GM15510 (cell line): Measurements from ENCODE around the gene CHRDL2.

ENCODE experiments used
- POLR2A ChIP-seq: IDR thresholded peaks from 3 replicates; pipeline ENCODE4 v1.6.1; 2011; ENCODE audit warnings: borderline replicate concordance; ENCODE audit not compliant: insufficient read length; ENCODE audit errors: extremely low read depth

CHRDL2 gene

GRCh38 chr11:74725701-74726100 is 5.5 kb downstream of the CHRDL2 start:
- no peak for TF ChIP-seq POLR2A

- no peak for TF ChIP-seq POLR2A
These were observed 7.7 kb downstream of the CHRDL2 start for GRCh38 chr11:74723511-74723910.

DNA sequence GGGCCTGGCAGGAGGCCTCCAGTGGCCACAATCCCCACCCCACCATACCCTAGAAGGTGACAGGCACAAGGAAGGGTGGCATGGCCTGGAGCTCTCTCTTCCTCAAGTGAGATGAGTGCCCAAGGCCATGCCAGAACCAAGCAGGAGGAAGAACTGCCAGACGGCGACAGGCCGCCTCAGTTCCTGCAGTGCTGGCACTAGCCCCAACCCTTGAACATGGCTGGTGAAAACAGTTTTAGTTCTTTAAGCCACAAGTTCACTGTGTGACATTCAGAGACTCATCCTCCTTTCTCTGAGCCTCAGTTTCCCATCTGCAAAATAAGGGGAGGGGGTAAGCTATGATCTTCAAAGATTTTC is 9.8 kb downstream of the CHRDL2 start:
- TF ChIP-seq POLR2A: no peak

DNA sequence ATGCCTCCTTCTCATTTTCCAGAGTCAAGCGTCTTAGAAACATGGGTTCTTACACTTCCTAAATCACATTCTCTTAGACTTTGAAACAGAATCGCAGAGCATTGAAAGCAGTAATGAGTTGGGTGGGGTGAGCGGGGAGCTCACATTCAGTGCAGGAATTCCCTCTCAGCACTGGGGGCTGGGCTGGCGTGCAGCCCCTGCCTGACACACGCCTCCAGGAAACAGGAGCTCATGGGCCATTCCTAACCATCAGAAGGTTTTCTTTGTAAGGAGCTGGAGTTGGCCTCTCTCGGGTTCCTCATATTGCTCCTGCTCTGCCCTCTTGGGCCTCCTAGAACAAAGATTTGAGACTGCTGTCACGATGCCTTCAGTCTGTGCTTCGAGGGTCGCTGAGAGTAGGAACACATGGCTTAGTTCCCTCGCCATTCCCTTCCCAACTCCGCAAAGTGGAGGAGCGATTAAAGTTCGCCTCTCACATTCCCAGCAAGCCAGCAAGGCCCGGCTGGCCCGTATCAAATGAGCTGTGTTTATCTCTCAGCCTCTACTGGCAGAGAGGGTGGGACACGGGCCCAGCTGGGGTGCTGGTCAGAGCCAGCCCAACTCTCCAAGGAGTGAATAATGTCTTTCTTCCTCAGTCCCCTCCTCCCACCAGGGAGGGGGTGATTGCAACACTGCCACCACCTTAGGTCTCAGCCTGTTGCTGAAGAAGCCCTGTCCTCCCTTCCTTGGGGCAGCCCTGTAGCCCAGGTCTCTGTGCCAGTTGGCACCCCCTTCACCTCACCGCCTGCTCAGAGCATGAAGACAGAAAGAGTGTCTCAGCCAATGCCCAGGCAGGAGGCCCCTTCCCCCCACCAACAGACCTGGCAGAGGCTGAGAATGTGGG is 10.4 kb downstream of the CHRDL2 start:
- no peak for TF ChIP-seq POLR2A

DNA sequence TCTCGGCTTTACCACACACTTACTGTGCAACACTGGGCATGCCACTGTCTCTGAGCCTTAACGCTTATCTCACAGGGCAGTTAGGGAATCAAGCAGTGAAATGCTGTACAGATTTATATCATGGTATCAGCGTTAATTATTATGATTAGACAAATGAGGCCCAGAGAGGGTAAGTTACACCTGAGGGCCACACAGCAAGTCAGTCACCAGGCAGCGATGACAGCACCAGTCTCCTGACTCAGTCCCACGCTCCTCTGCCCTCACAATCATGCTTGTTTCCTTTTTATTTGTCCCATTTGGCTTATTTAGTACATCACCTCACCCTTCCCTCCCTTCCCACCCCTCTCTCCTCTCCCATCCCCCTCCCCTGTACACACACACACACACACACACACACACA is 12.2 kb downstream of the CHRDL2 start:
- no peak for TF ChIP-seq POLR2A

DNA sequence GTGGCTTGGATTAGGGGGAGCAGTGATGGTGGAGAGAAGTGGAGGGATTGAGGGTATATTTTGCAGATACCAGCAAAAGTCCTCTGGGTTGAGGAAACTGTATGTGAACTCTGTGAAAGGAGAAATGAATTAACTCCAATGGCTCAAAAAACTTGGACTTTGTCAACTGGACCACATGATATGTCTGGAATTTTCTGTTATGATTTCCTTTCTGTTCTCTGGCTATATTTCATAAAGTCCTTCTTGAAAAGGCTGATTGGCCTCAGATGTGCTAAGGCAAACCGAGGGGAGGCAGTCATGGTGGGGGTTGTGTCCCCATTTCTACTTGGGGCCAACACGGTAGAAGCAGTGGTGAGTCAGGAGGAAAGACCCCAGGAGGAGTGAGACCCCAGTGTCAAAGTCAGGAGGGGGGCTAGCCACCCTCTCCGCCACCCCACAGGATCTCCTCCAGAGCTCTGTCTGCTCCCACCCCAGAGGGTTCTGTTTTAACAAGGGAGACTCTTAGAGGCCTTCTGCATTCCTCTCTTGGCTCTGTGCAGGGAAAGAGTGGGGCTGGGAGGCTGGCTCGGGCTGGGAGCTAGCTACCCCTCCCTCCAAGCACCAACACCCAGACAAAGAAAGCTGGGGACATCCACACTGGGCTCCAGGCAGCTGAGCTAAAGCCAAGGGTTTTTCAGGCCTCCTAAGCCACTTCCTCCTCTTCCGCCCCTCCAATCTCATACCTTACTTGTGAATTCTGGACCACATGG is 13.8 kb downstream of the CHRDL2 start:
- TF ChIP-seq POLR2A: no peak

GRCh38 chr11:74714904-74715303 is 16.3 kb downstream of the CHRDL2 start:
- TF ChIP-seq POLR2A: no peak

GRCh38 chr11:74713686-74714085 is 17.5 kb downstream of the CHRDL2 start:
- TF ChIP-seq POLR2A: no peak

DNA sequence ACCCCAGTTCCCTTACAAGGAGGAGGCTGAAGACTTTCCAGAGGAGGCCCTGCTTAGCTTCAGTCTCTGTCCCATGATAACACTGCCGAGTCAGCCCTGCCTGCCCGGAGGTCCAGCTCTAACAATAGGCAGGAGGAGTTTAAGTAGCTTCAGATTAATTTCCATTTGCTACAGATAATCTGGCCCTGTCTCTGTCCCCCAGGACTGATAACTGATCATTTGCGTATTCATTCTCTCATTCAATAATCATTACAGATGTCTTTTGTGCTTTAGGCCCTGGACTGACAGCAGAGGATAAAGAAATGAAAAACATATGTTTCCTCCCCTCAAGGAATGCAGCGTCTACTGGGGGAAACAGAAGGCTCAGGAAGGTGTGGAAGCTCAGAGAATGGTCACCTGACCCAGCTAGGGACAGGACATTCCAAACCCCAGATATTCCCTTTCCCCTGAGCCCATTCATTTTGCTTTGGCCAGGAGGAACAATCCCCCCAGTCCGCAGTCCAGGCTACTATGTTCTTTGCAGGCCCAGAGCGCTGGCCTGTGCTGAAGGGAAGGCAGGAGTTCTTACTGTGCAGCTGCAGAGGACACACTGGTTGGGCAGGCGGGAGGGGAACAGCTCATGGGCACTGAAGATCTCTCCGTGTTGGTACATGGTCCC is 20.8 kb downstream of the CHRDL2 start:
- no peak for TF ChIP-seq POLR2A

GRCh38 chr11:74709175-74709574 is 22.1 kb downstream of the CHRDL2 start:
- TF ChIP-seq POLR2A: no peak

DNA sequence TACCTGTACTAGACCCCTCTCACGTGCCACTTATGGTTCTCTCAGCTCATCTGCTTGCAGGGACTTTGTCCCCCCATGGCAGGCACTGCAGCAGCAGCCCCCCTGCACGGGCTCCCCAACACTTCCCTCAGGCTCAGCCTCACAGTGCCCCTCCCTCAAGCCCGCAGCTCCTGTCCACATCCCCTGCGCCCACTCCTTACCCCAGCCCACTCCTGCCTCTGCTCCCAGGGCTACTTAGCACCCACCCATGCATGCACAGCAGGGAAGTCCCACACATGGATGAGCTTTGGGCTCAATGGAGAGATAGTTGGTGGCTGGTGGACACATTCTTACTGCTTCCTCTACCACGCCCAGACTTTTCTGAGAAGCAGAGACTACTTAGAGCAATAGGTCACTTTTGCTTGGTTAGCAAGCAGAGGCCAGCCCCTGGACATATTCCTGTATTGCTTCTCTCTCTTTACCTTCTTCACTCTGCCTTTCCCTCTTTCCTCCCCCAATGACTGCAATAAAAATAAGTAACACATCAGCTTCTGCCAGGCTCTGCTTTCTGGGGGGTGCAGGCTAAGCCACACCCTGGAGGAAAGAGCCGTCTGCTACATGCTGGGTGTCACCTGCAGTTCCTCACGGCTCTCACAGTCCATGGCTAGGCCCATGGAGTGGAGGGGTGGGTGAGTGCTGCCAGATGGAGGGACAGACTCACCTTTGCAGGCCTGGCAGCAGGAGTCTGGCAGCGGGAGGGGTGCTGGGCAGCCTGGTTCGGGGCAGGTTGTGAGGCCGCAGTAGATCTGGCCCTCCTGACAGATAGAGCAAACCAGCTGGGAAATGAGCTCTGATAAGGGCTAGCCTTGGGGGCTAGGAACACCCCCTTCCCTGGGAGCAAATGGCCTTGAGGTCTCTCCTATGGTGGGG is 23.4 kb downstream of the CHRDL2 start:
- TF ChIP-seq POLR2A: no peak

DNA sequence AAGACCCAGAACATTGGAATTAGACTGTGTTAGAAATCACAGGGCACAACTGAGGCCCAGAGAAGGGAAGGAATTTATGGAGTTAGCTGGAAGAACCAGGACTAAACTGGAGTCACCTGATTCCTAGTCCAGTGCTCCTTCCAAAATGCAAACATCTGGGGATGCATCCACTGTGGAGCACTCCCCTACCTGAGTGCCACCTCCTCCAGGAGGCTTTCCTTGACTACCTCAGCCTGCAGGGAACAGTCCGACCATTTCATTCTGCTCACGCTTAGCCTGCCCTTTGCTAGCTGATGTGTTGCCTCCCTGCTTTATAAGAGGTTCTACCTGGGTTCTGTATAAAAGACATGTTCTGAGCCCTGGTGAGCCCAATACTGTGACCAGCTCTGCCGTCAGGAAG is 24.0 kb downstream of the CHRDL2 start:
- TF ChIP-seq POLR2A: no peak

DNA sequence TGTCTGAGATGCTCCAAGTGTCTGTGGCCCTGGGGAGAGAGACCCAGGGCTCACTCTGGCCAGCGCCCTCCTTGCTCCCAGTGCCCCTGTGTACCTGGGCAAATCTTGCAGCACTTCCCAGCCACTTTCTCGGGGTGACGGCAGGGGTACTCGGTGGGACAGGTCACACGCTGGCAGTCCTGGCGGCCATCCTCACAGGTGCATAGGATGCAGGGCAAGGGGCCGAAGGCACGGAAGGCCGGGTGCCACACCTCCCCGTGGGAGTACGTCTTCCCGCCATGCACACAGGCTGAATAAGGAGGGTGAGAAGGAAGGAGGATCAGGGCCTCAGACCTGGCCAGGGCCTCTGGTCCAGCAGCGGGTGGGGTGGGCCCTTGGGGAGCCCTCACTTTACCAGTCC is 28.0 kb downstream of the CHRDL2 start:
- TF ChIP-seq POLR2A: no peak

GRCh38 chr11:74702383-74703007 is 28.7 kb downstream of the CHRDL2 start:
- no peak for TF ChIP-seq POLR2A
